HepG2 (cell line): ENCODE results near the gene CDK3. TPM values are rescaled to one million over a fixed set of nuclear protein-coding genes. Genes with fewer than 3 reads are reported as not detected.
A peak's percentile ranks its signal among the peaks of the same experiment; 100 is the strongest.

ENCODE experiments used
- AHR ChIP-seq: IDR thresholded peaks from 2 replicates; pipeline ENCODE4 v1.6.1; 2018; ENCODE audit warnings: missing genetic modification reagents, missing compliant biosample characterization
- EEA1 ChIP-seq: sonication (generic); formaldehyde crosslinking; IDR thresholded peaks from 2 replicates; pipeline ENCODE4 v1.5.1; 2020; ENCODE audit warnings: mild to moderate bottlenecking, missing genetic modification reagents, borderline replicate concordance
- HMG20A ChIP-seq: IDR thresholded peaks from 2 replicates; pipeline ENCODE4 v1.6.1; 2016; ENCODE audit warnings: borderline replicate concordance
- JARID2 ChIP-seq: sonication (generic); formaldehyde crosslinking; IDR thresholded peaks from 2 replicates; pipeline ENCODE4 v1.8.1; 2023; ENCODE audit warnings: missing genetic modification reagents, inconsistent platforms; ENCODE audit not compliant: insufficient replicate concordance
- MXD4 ChIP-seq: IDR thresholded peaks from 2 replicates; pipeline ENCODE4 v1.6.1; 2016; ENCODE audit warnings: mild to moderate bottlenecking, missing biosample characterization, missing genetic modification reagents
- MYNN ChIP-seq: sonication (generic); formaldehyde crosslinking; IDR thresholded peaks from 2 replicates; pipeline ENCODE4 v1.4.0; 2020; ENCODE audit warnings: mild to moderate bottlenecking, low read depth, missing genetic modification reagents
- NFATC3 ChIP-seq: sonication (generic); formaldehyde crosslinking; IDR thresholded peaks from 2 replicates; pipeline ENCODE4 v1.5.1; 2020; ENCODE audit warnings: mild to moderate bottlenecking, missing genetic modification reagents
- NKX3-1 ChIP-seq: sonication (generic); formaldehyde crosslinking; IDR thresholded peaks from 2 replicates; pipeline ENCODE4 v1.5.0; 2020; ENCODE audit warnings: missing genetic modification reagents
- U2AF1 ChIP-seq: fragments of 200-400 bp; formaldehyde crosslinking; optimal IDR thresholded peaks from 2 replicates; pipeline ENCODE3; 2017; ENCODE audit warnings: mild to moderate bottlenecking, low read depth, low read length
- ZBTB38 ChIP-seq: sonication (generic); formaldehyde crosslinking; IDR thresholded peaks from 2 replicates; pipeline ENCODE4 v1.5.1; 2020; ENCODE audit warnings: mild to moderate bottlenecking, missing genetic modification reagents
- ZNF121 ChIP-seq: sonication (generic); formaldehyde crosslinking; IDR thresholded peaks from 2 replicates; pipeline ENCODE4 v1.5.0; 2020; ENCODE audit warnings: mild to moderate bottlenecking, missing genetic modification reagents
- ZNF30 ChIP-seq: sonication (generic); formaldehyde crosslinking; IDR thresholded peaks from 2 replicates; pipeline ENCODE4 v1.5.0; 2020; ENCODE audit warnings: mild to moderate bottlenecking, missing genetic modification reagents
- ZNF510 ChIP-seq: sonication (generic); formaldehyde crosslinking; IDR thresholded peaks from 2 replicates; pipeline ENCODE4 v1.4.0; 2020; ENCODE audit warnings: low read depth, mild to moderate bottlenecking, missing genetic modification reagents
- ZNF552 ChIP-seq: sonication (generic); formaldehyde crosslinking; IDR thresholded peaks from 2 replicates; pipeline ENCODE4 v1.9.0; 2022; ENCODE audit warnings: missing genetic modification reagents, mild to moderate bottlenecking, borderline replicate concordance
- ZNF589 ChIP-seq: sonication (generic); formaldehyde crosslinking; conservative IDR thresholded peaks from 2 replicates; pipeline ENCODE4 v1.8.0; 2022; ENCODE audit warnings: mild to moderate bottlenecking, moderate library complexity, missing genetic modification reagents
- ZNF766 ChIP-seq: sonication (generic); formaldehyde crosslinking; IDR thresholded peaks from 2 replicates; pipeline ENCODE4 v1.5.0; 2020; ENCODE audit warnings: missing genetic modification reagents, borderline replicate concordance
- polyA plus RNA-seq, 8 experiments: library from polyadenylated mRNA; depleted of rRNA in 3 of 8; stranded (reverse) in 7 of 8; unstranded in 1 of 8; fragments of >200 nt; fragmentation: Illumina TruSeq in 4 of 8; extraction: Trizol in 4 of 8; gene quantifications; 2 replicates each; pipeline versions ENCODE4 v1.2.1 to v1.2.3, GENCODE V29; 2011 to 2016; ENCODE audit warnings: low read depth in 4 of 8, missing spikeins in 1 of 8, mixed read lengths in 1 of 8; ENCODE audit not compliant: insufficient read depth in 1 of 8
- total RNA-seq, 5 experiments: library from RNA; depleted of rRNA; stranded (reverse); fragments of >200 nt; fragmentation: Illumina TruSeq; extraction: Trizol; gene quantifications; 2 replicates each; pipeline ENCODE4 v1.2.3, GENCODE V29; 2016; ENCODE audit warnings: low read depth in 1 of 5
- TF ChIP-seq, protein P1 (sequence below): sonication (generic); formaldehyde crosslinking; IDR thresholded peaks from 2 replicates; pipeline ENCODE4 v1.5.1; 2020; ENCODE audit warnings: missing genetic modification reagents, mild to moderate bottlenecking, borderline replicate concordance
- TF ChIP-seq, protein P2 (sequence below): sonication (generic); formaldehyde crosslinking; IDR thresholded peaks from 2 replicates; pipeline ENCODE4 v1.8.0; 2022; ENCODE audit warnings: mild to moderate bottlenecking, missing genetic modification reagents
- TF ChIP-seq, protein P3 (sequence below): sonication (generic); formaldehyde crosslinking; IDR thresholded peaks from 2 replicates; pipeline ENCODE4 v1.9.0; 2021; ENCODE audit warnings: missing genetic modification reagents, borderline replicate concordance
- TF ChIP-seq, protein P4 (sequence below): sonication (generic); formaldehyde crosslinking; IDR thresholded peaks from 2 replicates; pipeline ENCODE4 v1.9.0; 2022; ENCODE audit warnings: low read depth, missing genetic modification reagents
- TF ChIP-seq, protein P5 (sequence below): sonication (generic); formaldehyde crosslinking; IDR thresholded peaks from 2 replicates; pipeline ENCODE4 v1.4.0; 2020; ENCODE audit warnings: mild to moderate bottlenecking, low read depth, missing genetic modification reagents

The CDK3 gene
- total and polyA plus RNA-seq, 2 of the 13 experiments (the other 11 are each of a cell fraction or from before 2014, with no cell fraction given) = 5.8 to 11.4 TPM

DNA sequence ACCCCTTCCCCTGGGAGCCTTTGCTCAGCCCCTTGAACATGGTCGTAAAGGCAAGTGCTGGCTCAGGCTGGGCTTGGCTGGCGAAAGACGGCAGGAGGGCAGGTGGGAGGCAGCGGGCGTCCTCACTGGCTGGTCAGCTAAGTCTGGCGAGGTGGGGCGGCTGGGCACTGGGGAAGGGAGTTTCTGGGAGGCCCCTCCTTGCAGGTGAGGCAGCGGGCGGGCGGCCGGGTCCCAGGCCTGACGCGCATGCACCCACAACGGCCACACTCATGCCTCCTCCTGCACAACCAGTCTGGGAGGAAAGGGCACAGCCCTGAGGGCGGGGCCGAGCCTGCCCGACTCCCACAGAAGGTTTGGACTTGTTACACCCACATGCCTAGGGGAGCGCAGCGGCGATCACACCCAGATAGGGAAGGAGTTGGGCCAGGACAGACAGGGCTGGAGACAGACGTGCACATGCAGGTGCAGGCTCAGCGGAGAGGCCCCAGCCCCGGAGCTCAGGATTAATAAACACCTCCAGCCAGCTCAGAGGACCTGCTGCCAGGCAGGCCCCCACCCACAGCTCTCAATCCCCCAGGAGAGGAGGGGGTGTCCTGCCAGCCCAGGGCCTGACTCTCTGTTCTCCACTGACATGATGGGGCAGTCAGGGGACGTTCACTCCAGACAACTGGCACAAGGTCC is 26.6 kb downstream of the CDK3 start, which contains the start of gene EVPL (continued):
- peak; percentile 37; the same call in 1 of the 2 replicates for TF ChIP-seq MXD4 (CRISPR knock-in tag)
- no peak for TF ChIP-seq ZNF552 (CRISPR knock-in tag)
- TF ChIP-seq, protein P1, sequence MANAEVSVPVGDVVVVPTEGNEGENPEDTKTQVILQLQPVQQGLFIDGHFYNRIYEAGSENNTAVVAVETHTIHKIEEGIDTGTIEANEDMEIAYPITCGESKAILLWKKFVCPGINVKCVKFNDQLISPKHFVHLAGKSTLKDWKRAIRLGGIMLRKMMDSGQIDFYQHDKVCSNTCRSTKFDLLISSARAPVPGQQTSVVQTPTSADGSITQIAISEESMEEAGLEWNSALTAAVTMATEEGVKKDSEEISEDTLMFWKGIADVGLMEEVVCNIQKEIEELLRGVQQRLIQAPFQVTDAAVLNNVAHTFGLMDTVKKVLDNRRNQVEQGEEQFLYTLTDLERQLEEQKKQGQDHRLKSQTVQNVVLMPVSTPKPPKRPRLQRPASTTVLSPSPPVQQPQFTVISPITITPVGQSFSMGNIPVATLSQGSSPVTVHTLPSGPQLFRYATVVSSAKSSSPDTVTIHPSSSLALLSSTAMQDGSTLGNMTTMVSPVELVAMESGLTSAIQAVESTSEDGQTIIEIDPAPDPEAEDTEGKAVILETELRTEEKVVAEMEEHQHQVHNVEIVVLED (CRISPR knock-in tag) = no peak
- TF ChIP-seq EEA1 (CRISPR knock-in tag) = peak; percentile 72; the same call in 1 of the 2 replicates
- TF ChIP-seq, protein P2, sequence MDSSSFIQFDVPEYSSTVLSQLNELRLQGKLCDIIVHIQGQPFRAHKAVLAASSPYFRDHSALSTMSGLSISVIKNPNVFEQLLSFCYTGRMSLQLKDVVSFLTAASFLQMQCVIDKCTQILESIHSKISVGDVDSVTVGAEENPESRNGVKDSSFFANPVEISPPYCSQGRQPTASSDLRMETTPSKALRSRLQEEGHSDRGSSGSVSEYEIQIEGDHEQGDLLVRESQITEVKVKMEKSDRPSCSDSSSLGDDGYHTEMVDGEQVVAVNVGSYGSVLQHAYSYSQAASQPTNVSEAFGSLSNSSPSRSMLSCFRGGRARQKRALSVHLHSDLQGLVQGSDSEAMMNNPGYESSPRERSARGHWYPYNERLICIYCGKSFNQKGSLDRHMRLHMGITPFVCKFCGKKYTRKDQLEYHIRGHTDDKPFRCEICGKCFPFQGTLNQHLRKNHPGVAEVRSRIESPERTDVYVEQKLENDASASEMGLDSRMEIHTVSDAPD (CRISPR knock-in tag) = 0 out of 2 replicates have a peak, but pooled peaks have one; percentile 17
- TF ChIP-seq NKX3-1 (CRISPR knock-in tag) = 0 out of 2 replicates have a peak, but pooled peaks have one; percentile 15
- no peak for TF ChIP-seq ZNF510 (CRISPR knock-in tag)
- no peak for TF ChIP-seq JARID2
- 0 out of 2 replicates have a peak, but pooled peaks have one; percentile 19 for TF ChIP-seq HMG20A
- TF ChIP-seq ZNF766 = 0 out of 2 replicates have a peak, but pooled peaks have one; percentile 22
- 0 out of 2 replicates have a peak, but pooled peaks have one; percentile 35 for TF ChIP-seq AHR
- peak; percentile 69 for TF ChIP-seq ZBTB38
- peak; percentile 40; the same call in 1 of the 2 replicates for TF ChIP-seq ZNF121 (CRISPR knock-in tag)
- TF ChIP-seq, protein P3, sequence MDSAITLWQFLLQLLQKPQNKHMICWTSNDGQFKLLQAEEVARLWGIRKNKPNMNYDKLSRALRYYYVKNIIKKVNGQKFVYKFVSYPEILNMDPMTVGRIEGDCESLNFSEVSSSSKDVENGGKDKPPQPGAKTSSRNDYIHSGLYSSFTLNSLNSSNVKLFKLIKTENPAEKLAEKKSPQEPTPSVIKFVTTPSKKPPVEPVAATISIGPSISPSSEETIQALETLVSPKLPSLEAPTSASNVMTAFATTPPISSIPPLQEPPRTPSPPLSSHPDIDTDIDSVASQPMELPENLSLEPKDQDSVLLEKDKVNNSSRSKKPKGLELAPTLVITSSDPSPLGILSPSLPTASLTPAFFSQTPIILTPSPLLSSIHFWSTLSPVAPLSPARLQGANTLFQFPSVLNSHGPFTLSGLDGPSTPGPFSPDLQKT (CRISPR knock-in tag) = no peak
- TF ChIP-seq, protein P4, sequence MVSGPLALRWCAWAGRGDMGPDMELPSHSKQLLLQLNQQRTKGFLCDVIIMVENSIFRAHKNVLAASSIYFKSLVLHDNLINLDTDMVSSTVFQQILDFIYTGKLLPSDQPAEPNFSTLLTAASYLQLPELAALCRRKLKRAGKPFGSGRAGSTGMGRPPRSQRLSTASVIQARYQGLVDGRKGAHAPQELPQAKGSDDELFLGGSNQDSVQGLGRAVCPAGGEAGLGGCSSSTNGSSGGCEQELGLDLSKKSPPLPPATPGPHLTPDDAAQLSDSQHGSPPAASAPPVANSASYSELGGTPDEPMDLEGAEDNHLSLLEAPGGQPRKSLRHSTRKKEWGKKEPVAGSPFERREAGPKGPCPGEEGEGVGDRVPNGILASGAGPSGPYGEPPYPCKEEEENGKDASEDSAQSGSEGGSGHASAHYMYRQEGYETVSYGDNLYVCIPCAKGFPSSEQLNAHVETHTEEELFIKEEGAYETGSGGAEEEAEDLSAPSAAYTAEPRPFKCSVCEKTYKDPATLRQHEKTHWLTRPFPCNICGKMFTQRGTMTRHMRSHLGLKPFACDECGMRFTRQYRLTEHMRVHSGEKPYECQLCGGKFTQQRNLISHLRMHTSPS (CRISPR knock-in tag) = peak; percentile 70; the same call in 1 of the 2 replicates
- TF ChIP-seq NFATC3 (CRISPR knock-in tag) = no peak
- TF ChIP-seq U2AF1 = no peak
- no peak for TF ChIP-seq ZNF30 (CRISPR knock-in tag)
- TF ChIP-seq MYNN (CRISPR knock-in tag) = no peak
- TF ChIP-seq, protein P5, sequence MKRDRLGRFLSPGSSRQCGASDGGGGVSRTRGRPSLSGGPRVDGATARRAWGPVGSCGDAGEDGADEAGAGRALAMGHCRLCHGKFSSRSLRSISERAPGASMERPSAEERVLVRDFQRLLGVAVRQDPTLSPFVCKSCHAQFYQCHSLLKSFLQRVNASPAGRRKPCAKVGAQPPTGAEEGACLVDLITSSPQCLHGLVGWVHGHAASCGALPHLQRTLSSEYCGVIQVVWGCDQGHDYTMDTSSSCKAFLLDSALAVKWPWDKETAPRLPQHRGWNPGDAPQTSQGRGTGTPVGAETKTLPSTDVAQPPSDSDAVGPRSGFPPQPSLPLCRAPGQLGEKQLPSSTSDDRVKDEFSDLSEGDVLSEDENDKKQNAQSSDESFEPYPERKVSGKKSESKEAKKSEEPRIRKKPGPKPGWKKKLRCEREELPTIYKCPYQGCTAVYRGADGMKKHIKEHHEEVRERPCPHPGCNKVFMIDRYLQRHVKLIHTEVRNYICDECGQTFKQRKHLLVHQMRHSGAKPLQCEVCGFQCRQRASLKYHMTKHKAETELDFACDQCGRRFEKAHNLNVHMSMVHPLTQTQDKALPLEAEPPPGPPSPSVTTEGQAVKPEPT = no peak; the same call in 1 of the 2 replicates
- TF ChIP-seq ZNF589 = no peak
